Endothelial cell of umbilical vein (primary cell): ENCODE results near the gene IL22RA1. TPM values are rescaled to one million over a fixed set of nuclear protein-coding genes. Genes with fewer than 3 reads are reported as not detected.

Experiments
- BruUV-seq: library from RNA; stranded (reverse); fragments of 400-500 nt; replicated peaks from 2 replicates; lab custom pipeline; 2021; lab: Mats Ljungman, UMichigan
- CTCF ChIA-PET: fragments of 300-600, 350-600 bp; sonication (Branson Sonifier 250); formaldehyde crosslinking; loops from one replicate; lab custom pipeline; 2021; ENCODE audit warnings: antibody characterized with exemption, inconsistent platforms; lab: Charles Lee
- POLR2A ChIA-PET: fragments of 300-600, 350-600 bp; sonication (Branson Sonifier 250); formaldehyde crosslinking; loops from one replicate; lab custom pipeline; 2021; ENCODE audit warnings: antibody characterized with exemption, inconsistent platforms; lab: Charles Lee
- DNase-seq: peaks from one replicate; pipeline ENCODE4 v3.0.0-alpha.2; 2011; ENCODE audit warnings: low read depth, low spot score
- FAIRE-seq: peaks from 2 replicates; lab custom pipeline; 2011; peaks lifted over from hg19 to GRCh38; lab: Jason Lieb, UNC
- H2AFZ ChIP-seq: 2 replicates; pipeline ENCODE4 v1.6.0; 2012; ENCODE audit warnings: low read depth, low read length, control low read depth, inconsistent platforms
- H3K27ac ChIP-seq: 2 replicates; pipeline ENCODE4 v1.5.1; 2011; ENCODE audit warnings: low read depth, mild to moderate bottlenecking, control low read depth, low read length, moderate library complexity; ENCODE audit not compliant: insufficient read depth
- H3K27me3 ChIP-seq, 2 experiments: 2 replicates each; pipeline versions ENCODE4 v1.6.0 to v1.6.1; 2011; ENCODE audit warnings: low read length in 2 of 2, mixed read lengths in 1 of 2; ENCODE audit not compliant: control insufficient read depth in 2 of 2, insufficient read depth in 2 of 2
- H3K36me3 ChIP-seq, 2 experiments: 2 replicates in 1 of 2; 3 replicates in 1 of 2; pipeline ENCODE4 v1.5.1; 2011; ENCODE audit warnings: low read length in 2 of 2, mild to moderate bottlenecking in 1 of 2, moderate library complexity in 1 of 2; ENCODE audit not compliant: control insufficient read depth in 2 of 2, insufficient read depth in 2 of 2; ENCODE audit errors: extremely low read depth in 1 of 2
- H3K4me1 ChIP-seq: 3 replicates; pipeline ENCODE4 v1.5.1; 2011; ENCODE audit warnings: mild to moderate bottlenecking, low read length; ENCODE audit not compliant: control insufficient read depth, insufficient read depth; ENCODE audit errors: extremely low read depth
- H3K4me2 ChIP-seq: 2 replicates; pipeline ENCODE4 v1.6.1; 2011; ENCODE audit warnings: low read length, control low read depth, mixed read lengths; ENCODE audit not compliant: insufficient read depth
- H3K4me3 ChIP-seq, 3 experiments: fragments of 200-600 bp in 1 of 3; sonication (generic), shearing (Covaris generic) in 1 of 3; replicated peaks in 1 of 3; 2 replicates each; pipeline ENCODE4 v1.5.1; 2011 to 2016; ENCODE audit warnings: control low read depth in 3 of 3, low read length in 3 of 3, mild to moderate bottlenecking in 2 of 3, inconsistent platforms in 1 of 3, low read depth in 1 of 3, moderate library complexity in 1 of 3; ENCODE audit not compliant: insufficient read depth in 1 of 3
- H3K79me2 ChIP-seq: 2 replicates; pipeline ENCODE4 v1.6.0; 2012; ENCODE audit warnings: low read length, inconsistent platforms; ENCODE audit not compliant: control insufficient read depth, insufficient read depth
- H3K9ac ChIP-seq: replicated peaks from 2 replicates; pipeline ENCODE3; 2011; ENCODE audit warnings: low read length, control low read depth; ENCODE audit not compliant: insufficient read depth; ENCODE audit errors: extremely low read depth
- H3K9me1 ChIP-seq: replicated peaks from 3 replicates; pipeline ENCODE4 v1.6.0; 2011; ENCODE audit warnings: mild to moderate bottlenecking, low read length; ENCODE audit not compliant: control insufficient read depth, insufficient read depth; ENCODE audit errors: extremely low read depth
- H3K9me3 ChIP-seq: replicated peaks from 2 replicates; pipeline ENCODE4 v1.5.1; 2012; ENCODE audit warnings: low read length, inconsistent platforms; ENCODE audit not compliant: control insufficient read depth, insufficient read depth
- H4K20me1 ChIP-seq: replicated peaks from 2 replicates; pipeline ENCODE3; 2011; ENCODE audit warnings: mild to moderate bottlenecking, low read length; ENCODE audit not compliant: control insufficient read depth, insufficient read depth; ENCODE audit errors: extremely low read depth
- CTCF ChIP-seq, 2 donors: IDR thresholded peaks; 1 replicate in 1 of 2; 2 replicates in 1 of 2; pipeline ENCODE4 v1.5.1; 2011; ENCODE audit warnings: low read length in 2 of 2, mild to moderate bottlenecking in 2 of 2, moderate library complexity in 2 of 2, control low read depth in 1 of 2, inconsistent platforms in 1 of 2, low read depth in 1 of 2; ENCODE audit not compliant: insufficient read depth in 1 of 2; ENCODE audit errors: extremely low read depth in 1 of 2
- JUN ChIP-seq: IDR thresholded peaks from 2 replicates; pipeline ENCODE4 v1.6.1; 2011; ENCODE audit warnings: borderline replicate concordance, low read depth; ENCODE audit not compliant: insufficient read length, insufficient read depth
- POLR2A ChIP-seq: IDR thresholded peaks from 2 replicates; pipeline ENCODE4 v1.6.1; 2012; ENCODE audit warnings: low read depth, mild to moderate bottlenecking, control low read depth, low read length
- dilution Hi-C: fragments of 300-500 bp; cut with MboI; formaldehyde crosslinking; loops from one replicate; pipeline ENCODE4 v1.15.0; 2019; ENCODE audit warnings: low sequenced_read_pairs; ENCODE audit not compliant: extremely low pct_ligation_motif_present
- intact Hi-C: fragments of 100-400 bp; cut with micrococcal nuclease; formaldehyde crosslinking; loops from one replicate; pipeline ENCODE4 v1.10.0; 2022
- polyA plus RNA-seq, 4 experiments: library from polyadenylated mRNA; depleted of rRNA in 3 of 4; stranded (reverse) in 3 of 4; unstranded in 1 of 4; fragments of >200 nt; gene quantifications; 2 replicates each; pipeline versions ENCODE4 v1.2.1 to v1.2.3, GENCODE V29; 2011 to 2012; ENCODE audit warnings: missing spikeins in 1 of 4
- total RNA-seq: library from RNA; stranded (reverse); gene quantifications from 2 replicates; pipeline ENCODE4 v1.2.3, GENCODE V29; 2021
- TF ChIP-seq, protein P1 (sequence below): IDR thresholded peaks from 2 replicates; pipeline ENCODE4 v1.6.1; 2011; ENCODE audit not compliant: insufficient read depth, insufficient read length

The IL22RA1 gene
- total and polyA plus RNA-seq, 2 donors (not counting 3 experiments of a cell fraction or from before 2014, with no cell fraction given): not detected

DNA sequence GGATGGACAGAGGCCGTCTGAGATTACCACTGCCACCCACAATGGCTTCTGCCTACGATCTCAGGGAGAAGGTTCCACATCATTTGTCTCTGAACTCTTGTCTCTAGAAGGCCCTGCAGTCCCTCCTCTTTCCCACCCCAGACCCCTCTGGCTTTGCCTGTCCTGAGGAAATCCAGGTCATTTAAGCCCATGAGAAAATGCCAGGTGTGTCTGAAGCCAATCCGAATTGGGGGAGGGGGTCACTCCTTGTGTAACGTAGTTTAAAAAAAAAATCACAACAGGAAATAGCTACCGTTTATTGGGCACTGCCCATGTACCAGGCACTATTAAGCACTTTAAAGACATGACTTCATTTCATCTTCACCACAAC lies 23.5 kb downstream of the IL22RA1 start:
- intact Hi-C loops: no loop called here
- Histone ChIP-seq H3K4me2 (no peak overlapping the region), H3K36me3 (no peaks in the 10 kb centered on the region), H4K20me1 (no peaks in the 10 kb centered on the region), H3K79me2 (no peaks in the 10 kb centered on the region), H3K9me1 (no peaks in the 10 kb centered on the region), H3K27ac (no peak overlapping the region), H3K4me1 (no peaks in the 10 kb centered on the region), H3K9me3 (no peaks in the 10 kb centered on the region), H3K4me3 (no peak overlapping the region), H2AFZ (no peak overlapping the region), H3K27me3 (no peaks in the 10 kb centered on the region), H3K9ac (no peak overlapping the region)
- ChIA-PET CTCF (interaction anchor here (1.2 to 3.5 kb wide), 3 partner anchors 8 to 49 kb away, joined by 4 to 13 read pairs (median 4); no protein-coding TSS in a partner anchor), POLR2A (no interaction called here)
- dilution Hi-C loops: no loop called here
- no peak for FAIRE-seq
- DNase-seq: no peak
- BruUV-seq: no TSS peak
- TF ChIP-seq POLR2A: no peak
- TF ChIP-seq, protein P1, sequence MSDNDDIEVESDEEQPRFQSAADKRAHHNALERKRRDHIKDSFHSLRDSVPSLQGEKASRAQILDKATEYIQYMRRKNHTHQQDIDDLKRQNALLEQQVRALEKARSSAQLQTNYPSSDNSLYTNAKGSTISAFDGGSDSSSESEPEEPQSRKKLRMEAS: no peak
- no peak for TF ChIP-seq JUN
- TF ChIP-seq CTCF (IDR thresholded peaks at IDR 0.05; ENCODE audit: extremely low read depth in 1 of 2, insufficient read depth in 1 of 2, low read depth in 1 of 2, low read length in 2 of 2): no peak
